ENCODE results near the gene SESTD1.

SESTD1 gene

DNA sequence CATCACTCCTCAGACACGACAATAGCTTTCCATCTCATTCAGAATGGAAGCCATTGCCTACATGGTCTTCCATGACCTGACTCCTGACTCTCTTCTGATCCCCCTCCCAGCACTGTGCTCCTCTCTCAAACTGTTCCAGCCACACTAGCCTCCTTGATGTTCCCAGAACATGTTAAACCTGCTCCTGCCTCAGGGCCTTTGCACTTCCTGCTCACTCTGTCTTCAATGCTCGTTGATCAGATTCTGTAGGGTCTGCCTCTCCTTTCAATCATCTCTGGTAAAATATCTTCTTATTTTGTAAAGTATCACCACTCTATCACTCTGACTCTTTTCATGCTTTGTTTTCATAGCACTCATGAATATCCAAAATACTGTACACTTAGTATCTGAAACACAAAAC is 84.9 kb downstream of the SESTD1 start:
- DNase-seq, result no peak

DNA sequence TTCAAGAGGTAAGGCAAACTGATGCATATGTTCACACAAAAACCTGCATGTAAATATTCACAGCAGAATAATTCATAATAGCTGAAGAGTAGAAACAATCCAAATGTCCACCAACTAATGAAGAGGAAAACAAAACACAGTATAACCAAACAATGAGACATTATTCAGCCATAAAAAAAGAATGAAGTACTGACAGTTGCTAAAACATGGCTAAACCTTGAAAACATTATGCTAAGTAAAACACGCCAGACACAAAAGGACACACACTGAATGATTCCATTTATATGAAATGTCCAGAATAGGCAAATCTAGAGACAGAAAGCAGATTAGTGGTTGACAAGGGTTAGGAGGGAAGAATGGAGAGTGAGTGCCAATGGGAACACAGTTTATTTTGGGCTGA is 86.9 kb downstream of the SESTD1 start:
- no peak for DNase-seq

DNA sequence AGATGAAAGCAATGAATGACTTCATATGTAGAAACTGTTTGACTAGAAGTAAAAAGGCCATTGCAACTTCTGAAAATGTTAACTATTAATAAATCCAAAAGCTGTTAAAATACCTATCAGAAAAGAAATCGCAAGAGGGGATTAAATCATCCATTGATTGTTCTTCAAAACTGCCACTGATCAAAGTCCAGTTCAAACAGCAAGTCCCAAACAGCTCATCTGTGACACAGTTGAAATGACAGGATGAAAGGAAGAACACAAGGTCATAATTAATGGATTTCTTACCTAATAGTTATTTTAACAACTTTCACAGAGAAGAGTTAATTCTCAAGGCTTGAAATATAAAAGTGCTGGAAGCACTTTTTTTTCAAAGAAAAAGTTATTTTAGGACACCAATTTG is 90.4 kb downstream of the SESTD1 start:
- no peak for DNase-seq

DNA sequence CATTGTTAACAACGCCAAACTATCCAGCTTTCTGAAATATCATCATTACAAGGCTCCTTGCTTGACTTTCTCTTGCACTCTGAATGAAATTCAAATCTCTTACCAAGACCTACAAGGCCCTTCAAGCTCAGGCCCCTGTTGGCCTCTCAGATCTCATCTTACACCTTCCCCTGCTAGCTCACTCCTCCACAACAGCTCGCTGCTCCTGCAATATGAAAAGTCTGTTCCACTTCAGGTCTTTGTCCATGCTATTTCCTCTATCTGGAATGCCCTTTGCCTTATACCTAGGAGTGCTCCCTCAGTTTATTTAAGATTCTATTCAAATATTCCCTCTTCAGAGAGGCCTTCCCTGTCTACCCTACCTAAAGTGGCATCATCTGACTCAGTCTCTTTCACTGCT is 91.7 kb downstream of the SESTD1 start:
- DNase-seq, result no peak

DNA sequence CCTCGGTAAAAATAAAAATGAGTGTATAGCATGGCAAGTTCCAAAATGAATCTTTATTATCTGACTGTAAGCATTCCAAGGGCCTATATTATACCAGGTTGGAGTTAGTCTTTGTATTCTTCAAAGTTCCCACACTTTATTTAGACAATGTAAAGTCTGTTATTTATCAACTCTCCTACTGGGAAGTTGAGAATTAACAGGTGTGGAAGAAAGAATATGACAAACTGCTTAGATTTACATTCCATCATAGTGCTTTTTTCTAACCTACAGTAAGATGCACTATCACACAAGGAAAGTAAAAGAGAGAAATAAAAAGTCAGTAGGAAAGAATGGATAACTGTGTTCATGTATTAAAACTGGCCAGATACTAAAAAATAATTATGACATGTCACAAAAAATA is 93.3 kb downstream of the SESTD1 start:
- no peak for DNase-seq

DNA sequence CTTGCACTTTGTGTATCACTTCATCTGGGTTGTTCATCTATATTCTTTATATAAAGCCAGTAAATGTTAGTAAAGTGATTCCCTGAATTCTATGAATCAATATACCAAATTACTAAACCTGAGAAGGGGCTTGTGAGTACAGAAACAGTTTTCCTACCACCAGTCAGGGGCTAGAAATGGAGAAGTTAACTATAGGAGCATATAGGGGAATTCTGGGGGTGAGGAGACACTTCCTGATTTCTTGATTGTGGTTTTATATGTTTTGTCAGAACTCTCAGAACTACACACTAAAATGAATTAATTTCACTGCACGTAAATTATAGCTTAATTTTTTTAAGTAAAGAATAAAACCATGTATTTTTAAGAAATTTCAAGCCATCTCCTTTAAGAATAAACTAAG is 93.7 kb downstream of the SESTD1 start:
- no peak for DNase-seq

DNA sequence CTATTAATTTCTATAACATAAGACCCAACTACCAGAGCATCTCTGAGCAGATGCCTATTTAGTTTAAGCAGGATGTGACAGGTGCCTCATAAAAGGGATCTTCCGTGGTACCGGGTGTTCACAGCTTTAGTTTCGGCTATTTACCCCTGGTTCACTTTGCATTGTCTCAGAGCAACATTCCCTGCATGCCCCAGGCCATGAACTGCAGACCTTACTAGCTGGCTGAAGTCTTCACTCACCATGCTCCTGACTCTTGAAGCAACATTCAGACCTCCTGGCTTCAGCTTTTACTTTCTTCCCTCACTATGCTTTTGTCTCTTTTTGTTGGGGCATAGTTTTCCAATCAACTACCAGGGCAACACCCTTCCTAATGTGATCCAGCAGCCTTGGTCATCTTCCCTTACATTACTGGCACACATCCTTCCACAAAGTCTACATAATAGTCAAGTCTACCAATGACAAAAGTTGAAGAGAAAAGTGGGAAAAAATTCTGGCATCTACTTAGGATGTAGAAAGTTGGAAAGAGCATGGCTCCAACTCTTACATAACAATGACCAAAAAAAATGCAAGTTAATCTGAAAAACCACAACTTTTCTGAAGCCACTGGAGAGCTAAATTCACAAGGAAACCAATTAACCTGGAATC is 99.2 kb downstream of the SESTD1 start:
- no peak for DNase-seq

DNA sequence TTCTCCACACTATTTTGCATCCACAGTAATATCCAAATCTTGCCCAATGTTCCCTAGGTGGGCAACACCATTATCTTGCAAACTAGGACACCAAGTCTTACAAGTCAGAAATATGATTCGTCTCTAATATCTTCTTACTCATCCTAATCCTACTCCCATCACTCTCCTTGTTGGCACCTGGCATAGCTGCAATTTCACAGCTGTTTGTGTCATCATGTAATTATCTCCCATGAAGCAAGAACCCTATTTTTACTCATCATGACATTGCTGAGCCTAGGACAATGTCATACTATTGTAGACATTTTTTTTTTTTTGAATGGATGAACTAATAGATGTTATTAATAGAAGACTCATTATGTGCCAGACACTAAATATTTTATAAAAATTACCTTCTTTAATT is 123.4 kb downstream of the SESTD1 start:
- DNase-seq, result no peak

DNA sequence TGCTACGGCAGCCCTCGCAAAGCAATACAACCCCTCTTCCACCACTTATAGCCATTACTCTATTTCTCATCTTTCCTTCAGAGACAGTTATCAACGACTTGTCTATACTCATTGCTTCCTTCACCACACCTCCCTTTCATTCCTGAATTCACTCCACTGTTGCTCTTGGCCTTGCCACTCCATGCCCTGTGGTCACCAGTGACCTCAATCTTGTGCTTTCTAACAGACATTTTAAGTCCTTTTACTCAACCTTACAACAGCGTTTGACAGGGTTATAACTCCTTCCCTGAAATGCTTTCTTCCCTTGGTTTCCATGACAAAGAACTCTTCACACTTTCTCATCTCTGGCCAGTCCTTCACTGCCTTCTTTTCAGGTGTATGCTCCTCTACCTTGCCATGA is 124.1 kb downstream of the SESTD1 start:
- no peak for DNase-seq

DNA sequence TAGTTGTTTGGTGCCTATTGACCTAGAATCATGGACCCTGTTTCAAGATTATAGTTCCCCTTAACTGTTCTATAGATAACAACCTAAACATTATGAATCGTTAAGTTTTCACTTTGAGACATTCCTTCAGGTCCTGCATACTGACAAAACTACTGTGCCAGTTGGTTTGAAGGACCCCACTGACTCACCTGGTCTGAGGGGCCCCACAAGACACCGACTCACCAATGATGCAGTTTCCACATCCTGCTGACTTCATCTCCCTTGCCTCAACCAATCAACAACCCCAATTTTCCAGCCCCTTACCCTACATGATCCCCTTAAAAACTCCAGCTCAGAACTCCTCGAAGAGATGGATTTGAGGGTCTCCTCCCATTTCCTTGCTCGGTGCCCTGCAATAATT is 125.1 kb downstream of the SESTD1 start:
- no peak for DNase-seq

DNA sequence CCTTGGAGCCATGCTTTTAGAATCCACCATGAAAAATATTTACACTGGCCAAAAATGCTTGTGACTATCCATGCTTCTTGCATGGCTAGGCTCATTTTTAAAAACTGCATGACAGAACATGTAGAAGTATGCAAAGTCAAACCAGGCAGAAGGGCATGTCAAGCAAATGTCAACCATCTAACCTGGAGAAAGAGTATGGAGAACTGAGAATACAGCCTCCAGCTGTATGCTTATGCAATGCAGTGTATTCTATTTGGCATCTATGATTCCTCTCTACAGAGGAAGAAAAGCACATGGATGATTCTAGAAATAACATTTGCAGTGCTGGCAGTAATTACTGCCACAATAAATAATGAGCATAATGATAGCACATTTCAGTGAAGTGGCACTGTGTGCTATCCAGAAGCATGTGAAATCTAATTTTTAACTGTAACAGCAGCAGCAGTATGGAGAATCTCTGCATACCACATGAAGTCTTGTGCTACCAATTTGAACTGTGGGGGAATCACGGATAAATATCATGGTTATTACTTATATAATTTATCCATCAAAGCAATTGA is 127.4 kb downstream of the SESTD1 start:
- no peak for DNase-seq

DNA sequence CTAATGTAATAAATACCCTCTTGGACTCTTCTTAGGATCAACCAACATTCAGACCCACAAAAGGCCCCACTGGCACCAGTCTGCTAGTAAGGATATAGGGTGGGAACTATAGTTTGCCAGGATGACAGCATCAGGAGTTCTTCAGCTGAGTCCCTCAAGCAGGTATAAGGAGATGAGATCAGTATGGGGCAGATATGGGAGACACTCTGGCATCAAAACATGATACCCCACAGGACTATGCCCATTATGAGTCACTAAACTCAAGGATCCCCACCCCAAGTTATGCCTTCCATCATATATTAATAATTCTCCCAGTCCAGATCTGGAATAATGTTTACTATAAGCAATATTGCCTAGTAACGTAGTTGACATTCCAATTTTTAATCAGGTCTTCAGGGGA is 131.6 kb downstream of the SESTD1 start:
- no peak for DNase-seq

DNA sequence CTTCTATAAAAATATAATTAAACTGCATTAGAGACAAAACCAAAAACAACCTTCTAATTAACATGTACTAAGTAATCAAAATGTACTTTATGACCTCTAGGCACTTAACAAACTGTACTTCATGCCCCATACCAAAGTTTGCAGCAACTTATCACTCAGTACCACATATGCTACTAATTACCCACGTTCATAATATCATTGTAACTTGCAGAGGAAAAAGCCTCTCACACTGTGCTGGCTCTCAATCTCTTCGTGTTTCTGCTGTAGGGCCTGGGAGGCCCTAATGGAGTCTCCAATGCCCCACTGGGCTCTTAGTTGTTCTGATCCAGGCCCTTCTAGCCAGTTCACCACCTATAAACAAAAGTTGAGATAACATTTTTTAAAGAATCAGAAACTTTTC is 132.6 kb downstream of the SESTD1 start:
- no peak for DNase-seq

DNA sequence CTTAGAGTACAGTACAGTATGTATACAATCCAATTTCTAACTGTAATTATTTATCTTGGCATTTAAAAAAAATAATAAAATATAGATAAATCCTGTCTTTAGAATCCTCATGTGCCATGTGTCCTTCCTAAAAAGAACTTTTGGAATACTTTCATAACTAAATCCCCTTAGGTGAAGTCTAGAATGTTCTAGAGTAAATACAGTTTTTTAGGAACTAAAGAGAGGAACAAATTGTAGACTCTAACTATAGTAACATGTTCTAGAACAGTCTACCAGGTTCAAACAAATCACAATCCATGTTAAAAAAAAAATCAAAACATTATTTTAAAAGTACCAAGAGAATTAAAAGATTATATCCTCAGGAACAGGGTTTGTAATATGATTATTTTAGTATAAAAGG is 134.1 kb downstream of the SESTD1 start:
- no peak for DNase-seq

DNA sequence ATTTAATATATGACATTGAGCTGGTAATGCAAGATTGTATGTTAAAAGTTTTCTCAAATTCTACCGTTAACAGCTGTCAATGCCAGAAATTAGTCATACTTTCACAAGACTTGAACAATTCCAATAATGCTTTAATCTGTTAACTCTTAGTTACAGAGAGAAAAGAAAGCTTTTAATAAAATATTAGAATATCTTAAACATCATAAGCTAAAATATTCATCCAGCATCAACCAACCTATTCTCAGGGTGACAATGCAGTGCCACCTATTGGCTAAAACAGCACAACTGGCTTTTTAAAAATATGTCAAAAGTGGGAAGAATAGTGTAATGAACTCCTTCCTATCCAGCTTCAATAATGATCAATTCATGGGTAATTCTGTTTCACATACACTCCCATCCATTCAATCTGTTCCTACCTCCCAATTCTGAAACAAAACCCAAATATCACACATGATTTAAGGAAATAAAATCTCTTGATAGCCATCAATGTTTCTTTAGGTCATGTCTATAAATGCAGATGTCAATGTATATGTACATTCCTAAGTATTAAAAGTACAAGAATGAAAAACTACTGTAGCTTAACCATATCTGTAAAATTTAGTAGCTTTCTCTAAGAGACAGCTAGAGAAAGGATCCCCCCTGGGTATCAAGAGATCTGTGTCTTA is 134.9 kb downstream of the SESTD1 start:
- peak; percentile 6 for DNase-seq

DNA sequence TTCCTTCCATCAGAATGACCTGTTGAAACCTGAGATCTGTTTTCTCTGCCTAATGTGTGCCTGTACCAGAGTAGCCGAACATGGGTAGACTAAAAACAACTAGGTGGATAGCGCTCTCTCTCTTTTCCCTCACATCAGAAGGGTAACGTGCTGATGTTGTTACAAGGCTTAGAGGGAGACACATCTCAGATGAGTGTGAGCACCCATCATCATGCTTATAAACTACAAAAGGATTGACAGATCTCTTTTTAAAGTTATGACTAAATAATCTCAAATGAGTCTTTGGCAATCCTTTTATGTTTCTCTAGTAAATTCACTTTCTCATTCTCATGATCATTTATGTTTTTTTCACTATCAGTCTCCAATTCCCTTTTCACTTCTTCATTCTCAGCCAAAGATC is 139.2 kb downstream of the SESTD1 start:
- no peak for DNase-seq

DNA sequence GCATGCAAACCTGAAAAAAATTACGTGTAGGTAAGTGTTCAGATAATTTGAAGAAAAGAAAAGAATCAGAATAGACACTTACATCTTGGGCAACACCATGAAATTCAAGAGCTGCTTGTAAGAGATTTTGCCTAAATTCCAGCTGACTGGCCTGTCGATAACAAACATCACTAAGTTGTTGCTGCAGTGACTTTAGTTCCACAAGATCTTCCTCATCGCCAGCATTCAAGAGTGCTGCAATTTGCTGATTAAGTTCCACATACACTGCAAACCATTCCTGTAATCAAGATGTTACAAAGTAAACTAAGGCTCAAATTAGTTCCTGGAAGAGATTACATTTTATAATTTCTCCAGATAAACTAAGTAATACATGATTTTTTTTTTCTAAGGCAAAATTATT is 140.3 kb downstream of the SESTD1 start:
- DNase-seq, result no peak

DNA sequence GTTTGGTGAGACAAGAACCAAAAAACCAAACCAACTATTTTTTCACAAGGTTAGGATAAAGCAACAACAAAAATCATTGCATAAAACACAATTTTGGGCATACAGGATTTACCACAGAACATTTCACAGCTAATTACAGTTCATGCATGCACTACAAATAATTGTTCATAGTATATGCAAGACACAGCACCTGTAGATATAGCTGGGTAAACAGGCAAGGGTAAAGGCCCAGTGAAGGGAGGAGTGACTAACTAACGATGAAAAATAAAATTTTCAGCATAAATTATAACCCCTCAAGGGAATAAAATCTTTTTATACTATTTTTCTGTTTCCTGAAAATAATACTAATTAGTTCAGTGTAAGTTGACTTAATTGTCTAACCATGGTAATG is 141.4 kb downstream of the SESTD1 start:
- no peak for DNase-seq

DNA sequence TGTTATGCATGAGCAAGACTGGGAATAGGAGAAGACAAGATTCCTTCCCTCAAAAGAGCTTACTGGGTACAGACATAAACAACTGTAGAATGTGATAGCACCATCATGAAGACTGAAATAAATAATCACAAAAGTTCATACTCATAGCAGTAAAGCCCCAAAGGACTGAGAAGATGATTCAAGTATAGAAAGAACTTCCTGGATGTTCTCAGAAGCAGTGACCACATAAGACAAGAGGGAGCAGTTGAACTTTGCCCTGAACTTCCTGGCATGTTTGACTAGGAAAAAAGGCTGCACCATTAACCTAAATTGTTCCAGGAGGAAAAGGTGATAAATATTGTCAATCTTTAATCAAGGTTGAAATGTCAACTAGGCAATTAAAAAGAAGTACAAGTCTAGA is 156.9 kb downstream of the SESTD1 start:
- DNase-seq, result no peak

DNA sequence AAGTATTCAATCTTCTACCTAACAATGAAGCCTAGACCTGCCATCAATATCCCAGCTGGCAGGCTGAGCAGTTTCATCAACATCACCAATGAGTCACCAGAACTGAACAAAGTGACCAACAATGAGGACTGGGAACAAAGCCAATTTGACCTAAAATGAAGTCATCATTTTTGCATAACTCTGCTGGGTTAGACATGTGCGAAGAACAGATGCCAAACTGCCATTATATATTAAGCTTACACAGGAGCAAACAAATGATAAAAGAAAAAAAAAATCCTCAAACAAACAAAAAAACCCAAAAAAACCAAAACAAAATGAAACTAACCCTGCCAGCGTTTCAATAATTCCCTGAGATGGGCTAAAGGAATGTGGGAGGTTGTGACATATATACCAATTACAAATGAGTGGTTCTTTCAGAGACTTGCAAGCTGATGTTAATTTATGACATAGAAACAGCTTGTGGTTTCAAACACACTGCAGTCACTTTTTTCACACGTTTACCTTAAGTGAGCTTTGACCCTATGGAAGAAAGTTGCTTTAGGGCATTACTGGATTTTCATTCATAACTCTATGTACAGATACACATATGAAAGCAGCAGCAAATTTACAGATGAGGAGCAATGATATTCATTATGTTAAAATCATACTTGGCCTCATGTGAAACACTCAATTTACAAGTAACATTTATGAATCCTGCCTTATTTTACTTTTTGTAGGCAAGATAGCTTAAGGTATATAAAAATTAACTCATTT is 157.8 kb downstream of the SESTD1 start:
- DNase-seq, result peak; percentile 91

DNA sequence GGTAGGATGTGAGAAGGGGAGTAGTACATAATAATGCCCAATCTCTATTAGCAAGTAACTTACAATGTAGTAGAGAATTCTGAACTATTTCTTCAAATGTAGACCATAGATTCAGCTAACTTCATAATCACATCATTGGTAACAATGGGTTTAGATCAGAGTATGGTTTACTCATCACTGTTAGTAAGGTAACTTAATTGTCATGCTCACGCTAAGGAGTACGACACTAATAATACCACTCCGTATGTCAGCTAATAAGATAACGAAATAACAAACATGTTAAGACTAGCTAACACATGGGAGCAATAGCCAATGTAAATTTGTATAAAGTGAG is 158.3 kb downstream of the SESTD1 start:
- no peak for DNase-seq

DNA sequence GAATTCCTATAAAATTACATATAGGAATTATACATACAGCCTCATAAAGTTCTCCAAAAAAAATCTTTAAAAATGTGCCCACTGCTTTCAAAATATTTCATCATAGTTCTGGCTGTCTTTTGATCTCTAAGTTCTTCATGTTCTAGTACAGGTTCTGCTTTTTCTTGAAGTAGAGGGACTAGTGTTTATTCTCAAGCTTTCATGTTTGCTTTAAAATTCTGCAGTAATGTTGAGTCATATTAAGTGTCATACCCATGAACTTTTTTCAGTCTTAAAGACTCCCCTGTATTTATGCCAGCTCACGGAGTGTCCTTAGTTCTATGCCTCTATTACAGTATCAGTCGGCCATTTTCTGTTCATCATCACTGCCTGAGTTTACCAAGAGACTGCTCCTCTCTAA is 159.9 kb downstream of the SESTD1 start:
- DNase-seq, result no peak

DNA sequence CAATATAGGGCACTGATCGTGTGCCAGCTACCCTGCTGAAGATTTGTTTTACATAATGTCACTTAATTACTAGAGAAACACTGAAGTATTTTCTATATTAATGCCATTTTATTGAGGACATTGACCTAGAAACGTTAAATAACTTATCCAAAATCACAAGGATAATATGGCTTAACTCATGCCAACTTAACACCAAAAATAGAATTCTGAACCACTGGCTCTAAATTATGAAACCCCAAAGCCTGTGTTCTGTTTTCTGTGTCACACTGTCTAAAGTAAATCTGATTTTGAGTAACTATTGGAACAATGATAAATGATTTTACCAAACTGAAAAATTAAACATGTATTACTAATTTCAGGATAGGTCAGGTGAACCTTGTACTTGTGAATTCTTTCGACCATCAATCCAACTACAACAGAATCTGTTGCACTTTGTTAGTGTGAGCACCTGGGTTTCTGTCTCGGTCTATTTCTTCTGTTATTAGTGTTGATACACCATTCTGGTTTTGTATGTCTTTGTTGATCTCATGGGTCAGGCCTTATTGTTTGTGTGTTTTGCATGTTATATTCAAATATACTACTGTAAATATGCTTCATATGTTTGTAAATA is 166.4 kb downstream of the SESTD1 start:
- no peak for DNase-seq

DNA sequence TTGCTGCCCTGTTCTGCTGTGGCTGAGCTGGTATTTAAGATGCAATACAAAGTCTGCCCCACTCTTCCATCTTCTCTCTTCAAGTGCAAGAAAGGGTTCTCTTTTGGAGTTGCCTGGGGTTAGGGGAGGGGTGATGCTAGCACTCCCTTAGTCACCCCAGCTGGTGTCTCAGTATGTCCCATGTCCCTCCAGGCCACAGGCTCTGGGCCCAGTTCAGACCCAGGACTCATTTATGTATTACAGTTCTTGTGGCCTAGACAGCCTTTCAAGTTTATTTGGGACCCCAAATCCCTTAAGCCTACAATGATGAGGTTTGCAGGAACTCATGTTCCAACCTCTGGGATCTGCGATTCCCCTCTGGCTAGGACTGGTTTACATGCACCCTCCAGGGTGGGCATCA is 167.5 kb downstream of the SESTD1 start:
- no peak for DNase-seq

All from NCI-H1105 treated with DMSO at 0.1 percent for 48 hours (cell line).